GM12873 (cell line): Measurements from ENCODE around the gene SETD7.

Source experiments
- CTCF ChIP-seq: IDR thresholded peaks from 2 replicates; pipeline ENCODE4 v1.5.1; 2012; ENCODE audit warnings: low read depth, mild to moderate bottlenecking, moderate library complexity, low read length, control low read depth; ENCODE audit not compliant: insufficient read depth; ENCODE audit errors: missing control alignments

Gene SETD7

GRCh38 chr4:139556071-139556723, at the start of gene SETD7:
SETD7 (minus strand) TSS chr4:139556219; CDS start chr4:139556137, 82 bp downstream.
- no peak for TF ChIP-seq CTCF

- no peak for TF ChIP-seq CTCF
Measured at GRCh38 chr4:139605516-139605915, 49.5 kb upstream of the SETD7 start.

- peak; percentile 71 for TF ChIP-seq CTCF
Measured at GRCh38 chr4:139603576-139604410, 47.8 kb upstream of the SETD7 start.

- TF ChIP-seq CTCF: no peak
Measured at GRCh38 chr4:139602776-139603360, 46.8 kb upstream of the SETD7 start.

- TF ChIP-seq CTCF: no peak
Measured at GRCh38 chr4:139600662-139601061, 44.6 kb upstream of the SETD7 start.

GRCh38 chr4:139599594-139600374, 43.8 kb upstream of the SETD7 start:
- no peak for TF ChIP-seq CTCF
